GM03348 (cell line): ENCODE results near the gene DOCK1.

Experiments used
- DNase-seq: peaks from one replicate; pipeline ENCODE4 v3.0.0; 2012; ENCODE audit warnings: low spot score

The DOCK1 gene

DNA sequence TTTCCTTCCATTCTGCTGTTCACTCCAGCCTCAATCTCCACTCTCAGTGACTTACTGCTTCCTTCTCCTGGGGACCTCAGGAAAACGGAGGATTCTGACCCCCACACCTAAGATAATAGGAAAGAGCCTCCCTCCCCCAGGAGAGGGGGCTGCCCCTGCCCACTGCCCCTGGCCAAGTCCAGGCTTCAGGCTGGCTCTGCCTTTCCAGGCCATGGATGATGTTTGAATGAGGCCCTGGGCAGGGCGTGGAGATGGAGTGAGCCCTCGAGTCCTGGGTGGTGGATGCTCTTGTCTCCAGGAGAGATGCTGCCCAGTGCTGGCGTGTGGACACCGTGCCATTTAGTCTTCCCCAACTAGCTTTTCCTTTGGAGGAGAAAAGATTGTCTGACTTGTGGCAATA lies 184.2 kb downstream of the DOCK1 start:
- DNase-seq: no peak

DNA sequence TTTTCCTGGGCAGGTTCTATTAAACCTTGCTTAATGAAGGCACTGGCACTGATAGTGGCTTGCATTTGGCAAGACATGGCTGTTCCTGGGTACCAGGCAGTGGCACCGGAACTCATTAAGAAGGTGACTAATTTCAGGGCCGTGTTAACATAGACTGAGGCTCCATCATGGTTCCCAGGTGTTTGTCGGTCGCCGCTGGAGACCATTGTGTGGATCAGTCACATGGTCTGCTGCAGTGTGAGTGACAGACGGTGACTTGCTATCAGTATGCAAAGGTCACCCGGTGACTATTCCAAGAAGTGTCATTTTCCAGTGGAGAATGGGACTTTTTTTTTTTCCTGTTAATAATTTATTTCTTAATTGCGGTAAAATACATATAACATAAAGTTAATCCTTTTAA lies 184.9 kb downstream of the DOCK1 start:
- no peak for DNase-seq

DNA sequence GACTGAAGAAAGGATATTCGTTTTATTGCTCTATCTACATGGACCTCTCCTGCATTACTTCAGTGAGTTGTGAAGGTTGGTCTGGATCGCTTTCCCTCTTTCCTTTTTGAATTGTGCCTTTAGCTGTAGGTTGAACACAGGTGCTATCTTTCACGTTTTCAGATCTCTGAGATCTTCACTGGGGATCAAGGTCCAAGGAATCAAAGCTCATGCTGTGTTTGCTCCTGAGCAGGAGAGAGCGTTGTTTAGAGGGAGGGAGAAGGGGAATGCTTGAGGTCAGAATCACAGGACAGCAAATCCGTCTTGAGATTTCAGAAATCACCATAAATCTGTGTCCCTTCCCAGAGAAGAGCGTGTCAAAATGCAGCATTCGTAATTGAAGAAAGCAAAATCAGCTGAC lies 186.1 kb downstream of the DOCK1 start:
- no peak for DNase-seq

DNA sequence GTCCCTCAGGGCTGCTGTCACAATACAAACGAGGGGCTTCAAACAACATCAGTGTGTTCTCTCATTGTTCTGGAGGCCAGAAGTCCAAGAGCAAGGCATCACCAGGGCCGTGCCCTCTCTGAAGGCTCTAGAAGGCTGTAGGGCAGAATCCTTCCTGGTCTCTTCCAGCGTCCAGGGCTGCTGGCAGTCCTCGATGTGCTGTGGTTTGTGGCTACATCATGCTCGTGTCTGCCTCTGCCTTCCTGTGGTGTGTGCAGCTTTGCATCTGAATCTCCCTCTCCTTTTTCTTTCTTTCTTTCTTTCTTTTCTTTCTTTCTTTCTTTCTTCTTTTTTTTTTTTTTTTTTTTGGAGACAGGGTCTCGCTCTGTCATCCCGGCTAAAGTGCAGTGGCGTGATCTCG lies 187.7 kb downstream of the DOCK1 start:
- DNase-seq: no peak

- DNase-seq: no peak
Measured at GRCh38 chr10:127094984-127095383, 189.8 kb downstream of the DOCK1 start.

- no peak for DNase-seq
Measured at GRCh38 chr10:127100983-127101615, 195.9 kb downstream of the DOCK1 start.

DNA sequence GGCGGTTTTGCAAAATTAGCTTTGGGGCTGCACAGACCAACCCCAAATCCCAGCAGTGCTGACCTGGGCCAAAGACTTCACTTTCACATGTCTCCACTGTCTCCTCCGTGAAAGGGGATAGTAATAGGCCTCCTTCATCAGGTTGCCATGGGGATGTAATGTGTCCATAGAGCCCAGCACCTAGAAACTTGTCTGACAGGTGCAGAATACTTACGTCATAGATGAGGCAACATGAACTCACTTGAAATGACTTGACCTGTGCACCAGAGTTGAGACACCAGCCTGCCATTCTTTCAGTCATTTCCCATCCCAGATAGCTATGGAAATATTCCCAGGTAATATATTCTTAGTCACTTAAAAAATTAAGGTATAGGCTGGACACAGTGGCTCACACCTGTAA lies 196.9 kb downstream of the DOCK1 start:
- DNase-seq: no peak

DNA sequence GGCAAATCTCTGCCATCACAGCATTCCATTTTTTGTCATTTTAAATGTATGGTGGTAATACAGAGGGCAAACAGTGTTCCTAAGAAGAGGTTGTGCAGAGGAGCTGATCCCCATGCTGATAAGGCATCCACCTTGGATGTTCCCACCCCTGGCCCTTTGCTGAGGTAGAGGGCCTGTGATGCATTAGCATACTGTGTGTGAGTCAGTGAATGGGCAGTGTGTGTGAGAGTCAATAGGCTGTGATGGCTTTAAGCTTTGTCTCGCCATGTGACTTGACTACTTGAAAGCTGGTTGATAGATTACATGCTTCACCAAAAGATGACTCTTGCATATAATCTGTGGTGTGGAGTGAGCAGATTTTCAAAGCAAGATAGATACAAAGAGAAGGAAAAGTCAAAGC lies 209.9 kb downstream of the DOCK1 start:
- DNase-seq: no peak

GRCh38 chr10:127117125-127117524 lies 211.9 kb downstream of the DOCK1 start:
- peak; percentile 68 for DNase-seq

GRCh38 chr10:127118034-127118433 lies 212.8 kb downstream of the DOCK1 start:
- no peak for DNase-seq

DNA sequence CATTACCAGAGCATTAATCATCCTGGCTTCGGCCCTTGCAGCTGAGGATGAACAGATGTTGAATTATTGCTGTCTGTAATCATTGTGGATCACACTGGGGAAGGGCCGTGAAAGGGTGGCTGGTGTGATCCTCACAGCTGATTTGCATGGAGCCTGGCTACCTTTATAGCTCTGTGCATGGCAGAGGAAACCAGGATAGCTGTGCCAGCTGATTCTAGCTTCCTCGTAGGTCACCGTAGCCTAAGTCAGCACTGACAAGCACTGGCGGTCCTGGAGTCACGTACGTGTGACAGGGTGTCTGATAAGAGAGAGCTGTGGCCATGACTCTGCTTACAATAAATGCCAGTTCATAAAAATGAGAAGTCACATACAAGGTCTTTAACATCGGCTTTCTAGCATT lies 214.7 kb downstream of the DOCK1 start:
- no peak for DNase-seq

GRCh38 chr10:127122831-127123230 lies 217.6 kb downstream of the DOCK1 start:
- DNase-seq: no peak

GRCh38 chr10:127123626-127124025 lies 218.4 kb downstream of the DOCK1 start:
- DNase-seq: no peak

GRCh38 chr10:127125331-127125730 lies 220.1 kb downstream of the DOCK1 start:
- no peak for DNase-seq

DNA sequence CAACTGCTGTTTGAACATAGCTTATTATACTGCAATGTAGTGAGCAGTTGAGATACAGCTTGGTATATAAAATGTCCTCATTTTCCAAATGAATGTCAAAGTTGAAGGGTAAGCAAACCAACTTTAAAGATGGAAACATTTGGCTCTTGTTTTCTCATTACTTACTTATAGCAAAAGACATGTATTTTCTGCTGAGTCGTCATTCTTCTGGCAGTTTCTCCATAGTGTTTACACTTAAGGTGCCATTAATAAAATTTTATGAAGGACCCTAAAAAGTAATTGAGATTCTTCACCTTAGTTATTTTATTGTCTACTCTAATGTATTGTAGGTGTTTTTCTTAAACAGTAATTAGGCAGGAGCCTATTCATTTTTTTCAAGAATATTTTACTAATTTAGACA lies 222.6 kb downstream of the DOCK1 start:
- DNase-seq: no peak

DNA sequence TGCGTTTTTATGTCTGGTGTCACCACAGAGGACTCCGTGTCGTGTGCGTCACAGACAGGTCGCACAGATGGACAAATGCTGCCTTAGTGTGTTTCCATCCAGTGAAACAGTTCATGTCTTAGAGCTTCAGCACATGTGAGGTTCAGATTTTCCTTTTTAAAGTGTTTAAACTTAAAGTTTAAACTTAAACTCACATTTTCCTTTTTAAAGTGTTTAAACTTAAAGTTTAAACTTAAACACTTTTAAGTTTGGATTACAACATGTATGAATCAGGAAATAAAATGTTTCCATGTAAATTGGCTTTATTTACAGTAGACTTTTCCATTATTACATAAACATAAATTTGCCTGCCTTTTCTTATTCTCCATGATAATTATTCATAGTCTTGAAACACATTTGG lies 223.9 kb downstream of the DOCK1 start:
- no peak for DNase-seq

GRCh38 chr10:127132451-127132850 lies 227.2 kb downstream of the DOCK1 start:
- DNase-seq: no peak

GRCh38 chr10:127133225-127133624 lies 228.0 kb downstream of the DOCK1 start:
- DNase-seq: no peak

- DNase-seq: no peak
Measured at GRCh38 chr10:127133672-127134500, 228.7 kb downstream of the DOCK1 start.

DNA sequence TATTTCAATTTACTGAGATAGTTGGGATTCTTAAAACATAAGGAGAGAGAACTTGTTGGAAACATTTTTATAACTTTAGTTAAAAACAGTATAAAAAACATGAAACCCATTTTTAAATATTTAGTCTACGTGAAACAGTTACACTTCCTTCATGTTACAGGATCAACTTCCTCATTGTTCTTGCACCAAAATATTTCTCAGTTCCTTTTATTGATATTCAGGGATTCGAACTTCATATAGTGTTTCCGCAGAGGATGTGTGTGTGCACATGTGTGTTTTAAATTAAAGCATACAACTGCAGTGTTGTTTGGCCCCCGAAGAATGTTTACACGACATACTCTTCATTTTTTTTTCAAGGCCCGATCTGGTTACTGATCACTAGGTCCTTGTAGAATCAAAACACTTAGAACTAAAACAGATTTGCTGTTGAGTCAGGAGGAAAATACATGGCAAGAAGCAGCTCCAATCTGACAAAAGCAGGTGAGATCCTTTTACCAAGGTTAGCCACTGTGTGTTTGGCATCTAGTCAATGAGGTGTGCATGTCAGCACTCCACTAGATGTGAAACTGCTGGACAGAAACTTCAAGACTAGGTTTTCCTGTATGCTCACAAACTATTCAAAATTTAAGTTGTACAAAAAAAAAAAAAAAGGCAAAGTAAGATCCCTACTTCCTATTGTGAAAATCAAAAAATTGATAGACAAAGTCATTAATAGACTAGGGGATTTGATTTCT lies 230.8 kb downstream of the DOCK1 start:
- DNase-seq: no peak

DNA sequence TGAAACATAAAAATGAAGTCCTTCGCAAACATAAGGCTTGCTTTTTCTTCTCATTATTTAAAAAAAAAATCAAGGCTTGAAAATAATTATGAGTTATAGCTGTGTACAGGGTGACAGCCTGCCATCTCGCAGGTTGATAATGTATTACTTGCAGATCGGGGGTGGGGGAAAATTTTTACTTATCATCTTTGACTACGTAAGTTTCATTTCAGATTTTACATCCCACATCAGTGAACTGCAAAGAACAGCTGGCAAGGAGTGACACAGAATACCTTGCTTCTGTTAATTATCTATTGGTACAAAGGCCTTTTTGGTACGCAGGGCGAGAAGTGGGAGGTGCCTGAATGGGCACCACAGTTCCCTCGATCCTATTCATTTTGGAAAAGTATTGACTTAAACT lies 232.2 kb downstream of the DOCK1 start:
- DNase-seq: no peak

GRCh38 chr10:127142136-127142535 lies 236.9 kb downstream of the DOCK1 start:
- DNase-seq: no peak

- DNase-seq: no peak
Measured at GRCh38 chr10:127142856-127143255, 237.6 kb downstream of the DOCK1 start.
